Measurements from ENCODE around the gene LYRM4. TPM values are rescaled to one million over a fixed set of nuclear protein-coding genes. Genes with fewer than 3 reads are reported as not detected.

Gene LYRM4
- total and polyA plus RNA-seq, 12 donors, result 18.3 to 33.0 (median 24.5) TPM

DNA sequence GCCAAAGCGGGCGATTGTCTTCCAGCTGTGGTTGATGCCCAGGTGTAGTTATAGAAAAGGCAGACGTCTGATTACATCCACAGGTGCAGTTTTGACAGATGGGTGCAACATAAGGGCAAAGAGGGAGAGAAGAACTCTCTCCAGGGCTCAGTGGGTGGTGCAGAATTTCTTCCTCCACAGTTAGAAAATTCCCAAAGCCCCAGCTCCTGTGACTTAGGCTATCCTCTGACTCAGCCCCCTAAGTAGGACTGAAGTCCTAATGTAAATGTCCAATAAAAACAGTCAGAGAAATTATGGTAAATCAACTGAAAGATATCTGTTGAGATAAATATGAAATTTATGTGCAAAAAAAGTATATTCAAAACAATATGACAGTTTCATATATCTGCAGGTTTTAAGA lies 31.4 kb downstream of the LYRM4 start:
- intact Hi-C loops (cut with DNase I), result no loop called here
- WGBS, 2 donors, result 92 to 97% methylated on average over 3 of the region's 3 CpGs
- ATAC-seq (no peak), DNase-seq (no peak)
- no peaks in the 10 kb centered on the region for H3K27me3 ChIP-seq
- no peaks in the 10 kb centered on the region for H3K36me3 ChIP-seq
- H3K9me3 ChIP-seq, result no peaks in the 10 kb centered on the region
- no peak for TF ChIP-seq CTCF (IDR thresholded peaks at IDR 0.05)
- H3K4me3 ChIP-seq, result no peak overlapping the region
- H3K4me1 ChIP-seq, result peaks cover 0 to 8% (median 0%) of the 10 kb centered on the region in 9 donors
- no peak overlapping the region for H3K27ac ChIP-seq

DNA sequence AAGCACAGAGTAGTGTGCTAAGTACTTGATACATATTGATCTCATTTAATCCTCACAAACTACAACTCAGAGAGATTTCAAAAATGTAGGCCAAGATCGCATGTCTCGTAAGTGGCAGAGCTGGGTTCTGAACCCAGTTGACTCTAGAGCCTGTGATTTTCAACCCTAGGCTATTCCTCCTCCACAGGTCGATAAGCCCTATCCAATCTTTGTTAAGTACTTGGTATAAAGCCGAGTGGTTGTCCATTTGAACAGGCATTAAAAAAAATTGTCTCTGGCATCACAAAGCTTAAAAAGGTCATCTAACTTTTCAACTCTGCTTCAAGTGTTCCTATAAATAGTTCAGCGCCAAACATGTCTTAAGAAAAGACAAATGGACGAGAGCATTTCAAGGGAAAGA lies 37.4 kb downstream of the LYRM4 start:
- H3K27me3 ChIP-seq, result no peaks in the 10 kb centered on the region

DNA sequence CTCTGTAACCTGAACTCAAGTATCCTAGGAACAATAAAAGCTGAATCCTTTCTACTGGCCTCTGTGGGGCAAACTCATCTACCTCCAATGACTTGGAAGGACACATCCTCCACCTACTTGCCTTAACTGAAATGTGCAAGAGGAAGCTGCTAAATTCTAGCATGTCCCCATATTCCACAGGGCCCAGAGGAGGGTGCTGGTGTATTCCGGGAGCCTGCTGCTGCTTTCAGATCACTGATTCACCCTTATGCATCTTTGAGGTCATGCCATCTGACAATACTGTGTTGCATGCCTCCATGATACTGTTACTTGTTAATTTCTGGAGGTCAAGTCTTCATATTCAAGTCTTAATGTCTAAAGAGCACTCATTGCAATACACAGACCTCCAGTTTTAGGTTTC lies 40.3 kb downstream of the LYRM4 start:
- ATAC-seq, result no peak
- no peak overlapping the region for H3K27ac ChIP-seq
- H3K9me3 ChIP-seq, result no peaks in the 10 kb centered on the region
- intact Hi-C loops (cut with DNase I), result no loop called here
- no peak for DNase-seq
- H3K36me3 ChIP-seq, result peaks cover 0 to 25% (median 0%) of the 10 kb centered on the region in 9 donors
- H3K27me3 ChIP-seq, result no peaks in the 10 kb centered on the region
- H3K4me3 ChIP-seq, result no peak overlapping the region
- H3K4me1 ChIP-seq, result peaks cover 0 to 12% (median 0%) of the 10 kb centered on the region in 9 donors
- WGBS, 2 donors, result 85 to 92% methylated on average over 1 of the region's 1 CpG
- TF ChIP-seq CTCF (IDR thresholded peaks at IDR 0.05), result no peak

More for the DNA sequence above, 37.4 kb downstream of the LYRM4 start:
- peak overlapping the region in 1 of 10 donors; percentile 10 for H3K27ac ChIP-seq
- H3K9me3 ChIP-seq, result no peaks in the 10 kb centered on the region
- intact Hi-C loops (cut with DNase I), result no loop called here
- no peak for DNase-seq
- peaks cover 0 to 10% (median 0%) of the 10 kb centered on the region in 9 donors for H3K4me1 ChIP-seq
- WGBS, 2 donors, result 61 to 72% methylated on average over 6 of the region's 6 CpGs
- no peak for TF ChIP-seq CTCF (IDR thresholded peaks at IDR 0.05)
- ATAC-seq, result peak in 3 of 8 donors; percentile 53 to 86 (median 70)
- H3K36me3 ChIP-seq, result peaks cover 0 to 12% (median 0%) of the 10 kb centered on the region in 9 donors
- H3K4me3 ChIP-seq, result no peak overlapping the region

GRCh38 chr6:5219011-5219691 lies 41.6 kb downstream of the LYRM4 start:
- peaks cover 0 to 24% (median 5%) of the 10 kb centered on the region in 9 donors for H3K4me1 ChIP-seq
- intact Hi-C loops (cut with DNase I), result loop anchor here in 6 of 10 donors (5.0 to 10.0 kb wide), 6 partner anchors 74 to 186 kb away; no protein-coding TSS in a partner anchor
- no peak overlapping the region for H3K4me3 ChIP-seq
- H3K27ac ChIP-seq, result no peak overlapping the region
- ATAC-seq (no peak), DNase-seq (no peak)
- H3K36me3 ChIP-seq, result peaks cover 0 to 24% (median 0%) of the 10 kb centered on the region in 9 donors
- TF ChIP-seq CTCF (IDR thresholded peaks at IDR 0.05), result no peak
- WGBS, 2 donors, result 87 to 90% methylated on average over 5 of the region's 5 CpGs
- no peaks in the 10 kb centered on the region for H3K27me3 ChIP-seq
- H3K9me3 ChIP-seq, result no peaks in the 10 kb centered on the region

All from heart right ventricle (tissue), 16 donors.